ENCODE measurements around the gene RBMXL3. TPM values are rescaled to one million over a fixed set of nuclear protein-coding genes. Genes with fewer than 3 reads are reported as not detected.

Gene RBMXL3
- total RNA-seq, 1 donor from 2014 or later: not detected

- H3K27ac ChIP-seq: no peak overlapping the region
- no peaks in the 10 kb centered on the region for H3K36me3 ChIP-seq
- intact Hi-C loops (cut with DNase I): no loop called here
- ATAC-seq (no peak), DNase-seq (no peak)
- H3K4me1 ChIP-seq: no peaks in the 10 kb centered on the region
- TF ChIP-seq, protein P1, sequence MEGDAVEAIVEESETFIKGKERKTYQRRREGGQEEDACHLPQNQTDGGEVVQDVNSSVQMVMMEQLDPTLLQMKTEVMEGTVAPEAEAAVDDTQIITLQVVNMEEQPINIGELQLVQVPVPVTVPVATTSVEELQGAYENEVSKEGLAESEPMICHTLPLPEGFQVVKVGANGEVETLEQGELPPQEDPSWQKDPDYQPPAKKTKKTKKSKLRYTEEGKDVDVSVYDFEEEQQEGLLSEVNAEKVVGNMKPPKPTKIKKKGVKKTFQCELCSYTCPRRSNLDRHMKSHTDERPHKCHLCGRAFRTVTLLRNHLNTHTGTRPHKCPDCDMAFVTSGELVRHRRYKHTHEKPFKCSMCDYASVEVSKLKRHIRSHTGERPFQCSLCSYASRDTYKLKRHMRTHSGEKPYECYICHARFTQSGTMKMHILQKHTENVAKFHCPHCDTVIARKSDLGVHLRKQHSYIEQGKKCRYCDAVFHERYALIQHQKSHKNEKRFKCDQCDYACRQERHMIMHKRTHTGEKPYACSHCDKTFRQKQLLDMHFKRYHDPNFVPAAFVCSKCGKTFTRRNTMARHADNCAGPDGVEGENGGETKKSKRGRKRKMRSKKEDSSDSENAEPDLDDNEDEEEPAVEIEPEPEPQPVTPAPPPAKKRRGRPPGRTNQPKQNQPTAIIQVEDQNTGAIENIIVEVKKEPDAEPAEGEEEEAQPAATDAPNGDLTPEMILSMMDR (IDR thresholded peaks at IDR 0.05): no peak
- no peaks in the 10 kb centered on the region for H3K9me3 ChIP-seq
- no peaks in the 10 kb centered on the region for H3K27me3 ChIP-seq
- no peak overlapping the region for H3K4me3 ChIP-seq
Measured at GRCh38 chrX:115178473-115178872, 10.7 kb upstream of the RBMXL3 start.

DNA sequence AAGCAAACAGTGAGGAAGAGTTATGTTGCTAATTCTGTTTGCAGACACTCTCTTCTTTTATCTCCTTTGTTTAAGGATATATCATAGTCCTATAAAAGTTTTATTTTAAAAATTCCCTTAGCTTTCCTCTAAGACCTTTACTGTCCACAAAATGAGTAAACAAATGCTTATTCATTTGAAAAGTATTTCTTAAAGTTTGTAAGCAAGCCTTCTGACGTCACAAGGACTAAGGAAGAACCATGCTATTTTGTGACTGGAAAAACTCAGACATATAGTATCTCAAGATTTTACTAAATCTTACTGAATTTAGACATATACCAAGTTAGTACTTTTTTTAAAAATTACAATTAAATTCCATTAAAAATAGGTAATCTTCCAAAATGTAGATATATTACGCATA lies 5.2 kb upstream of the RBMXL3 start:
- H3K9me3 ChIP-seq: no peaks in the 10 kb centered on the region
- H3K36me3 ChIP-seq: no peaks in the 10 kb centered on the region
- H3K27me3 ChIP-seq: no peaks in the 10 kb centered on the region
- TF ChIP-seq, protein P1 (IDR thresholded peaks at IDR 0.05): no peak
- no peak overlapping the region for H3K4me3 ChIP-seq
- no peak overlapping the region for H3K27ac ChIP-seq
- intact Hi-C loops (cut with DNase I): no loop called here
- DNase-seq (no peak), ATAC-seq (no peak)
- no peaks in the 10 kb centered on the region for H3K4me1 ChIP-seq

GRCh38 chrX:115189646-115190635 lies 731 bp downstream of the RBMXL3 start:
- TF ChIP-seq, protein P1 (IDR thresholded peaks at IDR 0.05): no peak
- DNase-seq: no peak
- Histone ChIP-seq H3K4me1 (no peaks in the 10 kb centered on the region), H3K9me3 (no peaks in the 10 kb centered on the region), H3K4me3 (no peak overlapping the region), H3K27ac (no peak overlapping the region), H3K27me3 (no peaks in the 10 kb centered on the region), H3K36me3 (no peaks in the 10 kb centered on the region)
- ATAC-seq: no peak
- intact Hi-C loops (cut with DNase I): no loop called here

GRCh38 chrX:115190636-115191489 lies 1.7 kb downstream of the RBMXL3 start:
- Histone ChIP-seq H3K4me3 (no peak overlapping the region), H3K27ac (no peak overlapping the region), H3K36me3 (no peaks in the 10 kb centered on the region), H3K27me3 (no peaks in the 10 kb centered on the region), H3K9me3 (no peaks in the 10 kb centered on the region), H3K4me1 (no peaks in the 10 kb centered on the region)
- DNase-seq: no peak
- intact Hi-C loops (cut with DNase I): no loop called here
- TF ChIP-seq, protein P1 (IDR thresholded peaks at IDR 0.05): no peak
- no peak for ATAC-seq

- Histone ChIP-seq H3K4me1 (no peaks in the 10 kb centered on the region), H3K27ac (no peak overlapping the region), H3K36me3 (no peaks in the 10 kb centered on the region), H3K4me3 (no peak overlapping the region), H3K27me3 (no peaks in the 10 kb centered on the region), H3K9me3 (no peaks in the 10 kb centered on the region)
- no peak for DNase-seq
- intact Hi-C loops (cut with DNase I): no loop called here
- no peak for ATAC-seq
- TF ChIP-seq, protein P1 (IDR thresholded peaks at IDR 0.05): no peak
Measured at GRCh38 chrX:115191490-115192243, 2.5 kb downstream of the RBMXL3 start.

Data from upper lobe of right lung (tissue), 1 donor.